DLD1 (cell line): ENCODE results near the gene FOXC2.

Experiments used
- in situ Hi-C: cut with HindIII; loops from 2 replicates; pipeline ENCODE4 v1.10.0; 2017; ENCODE audit warnings: low sequenced_read_pairs

FOXC2 gene

GRCh38 chr16:86554599-86554916, 12.1 kb upstream of the FOXC2 start:
- in situ Hi-C loops = loop anchor here (25.0 kb wide), 1 partner anchor 208 kb away; no protein-coding TSS in a partner anchor

GRCh38 chr16:86554917-86555703, 11.5 kb upstream of the FOXC2 start, which contains the start of gene MTHFSD:
Gene MTHFSD, minus strand, starts transcription at chr16:86555235. Its CDS starts 51 bp downstream, at chr16:86555184.
- in situ Hi-C loops = loop anchor here (25.0 kb wide), 1 partner anchor 207 kb away; no protein-coding TSS in a partner anchor

GRCh38 chr16:86555704-86556075, 10.9 kb upstream of the FOXC2 start:
- in situ Hi-C loops = loop anchor here (25.0 kb wide), 1 partner anchor 207 kb away; no protein-coding TSS in a partner anchor

GRCh38 chr16:86556576-86556975, 10.1 kb upstream of the FOXC2 start:
- in situ Hi-C loops = loop anchor here (25.0 kb wide), 1 partner anchor 206 kb away; no protein-coding TSS in a partner anchor

GRCh38 chr16:86557587-86557986, 9.0 kb upstream of the FOXC2 start:
- in situ Hi-C loops = loop anchor here (25.0 kb wide), 1 partner anchor 205 kb away; no protein-coding TSS in a partner anchor

GRCh38 chr16:86558355-86559193, 8.1 kb upstream of the FOXC2 start:
- in situ Hi-C loops = loop anchor here (25.0 kb wide), 1 partner anchor 204 kb away; no protein-coding TSS in a partner anchor

GRCh38 chr16:86559802-86560305, 6.8 kb upstream of the FOXC2 start:
- in situ Hi-C loops = loop anchor here (25.0 kb wide), 1 partner anchor 202 kb away; no protein-coding TSS in a partner anchor

- in situ Hi-C loops = loop anchor here (25.0 kb wide), 1 partner anchor 200 kb away; no protein-coding TSS in a partner anchor
Measured at GRCh38 chr16:86562356-86562755, 4.3 kb upstream of the FOXC2 start.

- in situ Hi-C loops = loop anchor here (25.0 kb wide), 1 partner anchor 199 kb away; no protein-coding TSS in a partner anchor
Measured at GRCh38 chr16:86563469-86564345, 2.9 kb upstream of the FOXC2 start.

GRCh38 chr16:86565181-86565631, 1.4 kb upstream of the FOXC2 start:
- in situ Hi-C loops = loop anchor here (25.0 kb wide), 1 partner anchor 197 kb away; no protein-coding TSS in a partner anchor

GRCh38 chr16:86565644-86566511, 751 bp upstream of the FOXC2 start:
- in situ Hi-C loops = loop anchor here (25.0 kb wide), 1 partner anchor 196 kb away; no protein-coding TSS in a partner anchor

- in situ Hi-C loops = loop anchor here (25.0 kb wide), 1 partner anchor 195 kb away; no protein-coding TSS in a partner anchor
Measured at GRCh38 chr16:86566966-86567700, 504 bp downstream of the FOXC2 start.

- in situ Hi-C loops = loop anchor here (25.0 kb wide), 1 partner anchor 194 kb away; no protein-coding TSS in a partner anchor
Measured at GRCh38 chr16:86567701-86568581, 1.3 kb downstream of the FOXC2 start.

- in situ Hi-C loops = loop anchor here (25.0 kb wide), 1 partner anchor 193 kb away; no protein-coding TSS in a partner anchor
Measured at GRCh38 chr16:86568677-86569623, 2.3 kb downstream of the FOXC2 start.

- in situ Hi-C loops = loop anchor here (25.0 kb wide), 1 partner anchor 192 kb away; no protein-coding TSS in a partner anchor
Measured at GRCh38 chr16:86569701-86570447, 3.2 kb downstream of the FOXC2 start.
